ENCODE data around the gene RABAC1. TPM values are rescaled to one million over a fixed set of nuclear protein-coding genes. Genes with fewer than 3 reads are reported as not detected.

The RABAC1 gene
- total RNA-seq, 2 experiments from 2014 or later: 96.0 to 102 TPM

DNA sequence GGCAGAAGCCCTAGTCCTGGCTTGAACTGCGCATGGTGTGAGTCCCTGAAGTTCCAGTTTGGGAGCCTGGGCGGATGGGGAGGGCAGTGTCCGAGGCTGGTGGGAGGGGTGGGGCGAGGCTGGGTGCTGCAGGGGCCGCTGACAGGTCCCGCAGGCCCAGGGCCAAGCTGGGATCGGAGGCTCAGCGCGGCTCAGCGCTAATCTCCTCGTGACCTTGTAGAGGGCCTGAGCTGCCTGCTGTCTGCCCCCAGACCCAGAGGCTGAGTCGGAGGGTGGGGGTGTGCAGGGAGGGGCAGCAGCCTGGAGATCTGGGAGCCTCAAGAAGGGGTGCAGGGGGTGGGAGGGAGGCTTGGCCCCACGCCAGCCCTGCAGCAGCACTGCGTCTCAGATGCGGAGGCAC is 31.9 kb upstream of the RABAC1 start:
- Mint-ChIP-seq H3K4me3 (peak overlapping the region; percentile 66), H3K9me3 (no peaks in the 10 kb centered on the region), H3K4me1 (ENCODE audit: low read depth) (peaks cover 21% of the 10 kb centered on the region), H3K36me3 (ENCODE audit: low read depth) (peaks cover 6% of the 10 kb centered on the region), H3K27me3 (peaks cover 16% of the 10 kb centered on the region), H3K27ac (no peak overlapping the region)
- Histone ChIP-seq H3K9me3 (ENCODE audit: control insufficient read depth in 1 of 2, insufficient read depth in 1 of 2, low read length in 2 of 2) (no peaks in the 10 kb centered on the region), H3K4me3 (ENCODE audit: low read length) (no peak overlapping the region), H3K4me1 (ENCODE audit: insufficient read depth, low read length) (peaks cover 14% of the 10 kb centered on the region), H3K27ac (ENCODE audit: low read depth in 1 of 2, low read length in 2 of 2) (no peak overlapping the region), H3K36me3 (ENCODE audit: insufficient read depth, low read length) (peaks cover 2% of the 10 kb centered on the region), H3K27me3 (ENCODE audit: control insufficient read depth in 1 of 2, insufficient read depth in 2 of 2, low read length in 2 of 2) (peaks cover 10 to 15% of the 10 kb centered on the region in 2 experiments)
- DNase-seq (no peak), ATAC-seq (ENCODE audit: poor library complexity) (no peak)
- ChIA-PET CTCF (no interaction called here), POLR2A (no interaction called here)
- TF ChIP-seq, protein P1, sequence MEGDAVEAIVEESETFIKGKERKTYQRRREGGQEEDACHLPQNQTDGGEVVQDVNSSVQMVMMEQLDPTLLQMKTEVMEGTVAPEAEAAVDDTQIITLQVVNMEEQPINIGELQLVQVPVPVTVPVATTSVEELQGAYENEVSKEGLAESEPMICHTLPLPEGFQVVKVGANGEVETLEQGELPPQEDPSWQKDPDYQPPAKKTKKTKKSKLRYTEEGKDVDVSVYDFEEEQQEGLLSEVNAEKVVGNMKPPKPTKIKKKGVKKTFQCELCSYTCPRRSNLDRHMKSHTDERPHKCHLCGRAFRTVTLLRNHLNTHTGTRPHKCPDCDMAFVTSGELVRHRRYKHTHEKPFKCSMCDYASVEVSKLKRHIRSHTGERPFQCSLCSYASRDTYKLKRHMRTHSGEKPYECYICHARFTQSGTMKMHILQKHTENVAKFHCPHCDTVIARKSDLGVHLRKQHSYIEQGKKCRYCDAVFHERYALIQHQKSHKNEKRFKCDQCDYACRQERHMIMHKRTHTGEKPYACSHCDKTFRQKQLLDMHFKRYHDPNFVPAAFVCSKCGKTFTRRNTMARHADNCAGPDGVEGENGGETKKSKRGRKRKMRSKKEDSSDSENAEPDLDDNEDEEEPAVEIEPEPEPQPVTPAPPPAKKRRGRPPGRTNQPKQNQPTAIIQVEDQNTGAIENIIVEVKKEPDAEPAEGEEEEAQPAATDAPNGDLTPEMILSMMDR (IDR thresholded peaks at IDR 0.05): no peak
- intact Hi-C loops (cut with DNase I, micrococcal nuclease): no loop called here

DNA sequence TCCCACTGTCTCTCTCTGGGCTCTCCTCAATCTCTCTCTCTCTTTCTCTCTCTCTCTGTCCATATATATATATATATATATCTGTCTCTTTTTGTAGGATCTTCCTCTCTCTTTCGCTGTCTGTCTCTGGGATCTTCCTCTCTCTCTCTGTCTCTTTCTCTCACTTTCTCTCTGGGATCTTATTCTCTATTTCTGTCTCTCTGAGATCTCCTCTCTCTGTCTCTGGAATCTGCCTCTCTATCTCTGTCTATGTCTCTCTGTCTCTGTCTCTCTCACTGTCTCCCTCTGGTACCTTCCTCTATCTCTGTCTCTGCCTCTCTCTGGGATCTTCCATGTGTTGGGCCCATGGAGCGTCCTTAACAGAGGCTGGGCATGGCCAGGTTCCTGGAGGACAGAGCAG is 31.5 kb upstream of the RABAC1 start:
- Mint-ChIP-seq H3K9me3 (no peaks in the 10 kb centered on the region), H3K36me3 (ENCODE audit: low read depth) (peaks cover 6% of the 10 kb centered on the region), H3K27ac (no peak overlapping the region), H3K4me1 (ENCODE audit: low read depth) (peaks cover 18% of the 10 kb centered on the region), H3K27me3 (peaks cover 13% of the 10 kb centered on the region), H3K4me3 (no peak overlapping the region)
- no peaks in the 10 kb centered on the region for H3K9me3 ChIP-seq (ENCODE audit: control insufficient read depth in 1 of 2, insufficient read depth in 1 of 2, low read length in 2 of 2)
- peaks cover 8 to 11% of the 10 kb centered on the region in 2 experiments for H3K27me3 ChIP-seq (ENCODE audit: control insufficient read depth in 1 of 2, insufficient read depth in 2 of 2, low read length in 2 of 2)
- intact Hi-C loops (cut with DNase I, micrococcal nuclease): no loop called here
- TF ChIP-seq, protein P1 (IDR thresholded peaks at IDR 0.05): no peak
- no peak overlapping the region for H3K4me3 ChIP-seq (ENCODE audit: low read length)
- peaks cover 2% of the 10 kb centered on the region for H3K36me3 ChIP-seq (ENCODE audit: insufficient read depth, low read length)
- peaks cover 14% of the 10 kb centered on the region for H3K4me1 ChIP-seq (ENCODE audit: insufficient read depth, low read length)
- no peak overlapping the region for H3K27ac ChIP-seq (ENCODE audit: low read depth in 1 of 2, low read length in 2 of 2)
- ATAC-seq (ENCODE audit: poor library complexity): no peak
- CTCF ChIA-PET: no interaction called here
- no peak for DNase-seq
- POLR2A ChIA-PET: no interaction called here

DNA sequence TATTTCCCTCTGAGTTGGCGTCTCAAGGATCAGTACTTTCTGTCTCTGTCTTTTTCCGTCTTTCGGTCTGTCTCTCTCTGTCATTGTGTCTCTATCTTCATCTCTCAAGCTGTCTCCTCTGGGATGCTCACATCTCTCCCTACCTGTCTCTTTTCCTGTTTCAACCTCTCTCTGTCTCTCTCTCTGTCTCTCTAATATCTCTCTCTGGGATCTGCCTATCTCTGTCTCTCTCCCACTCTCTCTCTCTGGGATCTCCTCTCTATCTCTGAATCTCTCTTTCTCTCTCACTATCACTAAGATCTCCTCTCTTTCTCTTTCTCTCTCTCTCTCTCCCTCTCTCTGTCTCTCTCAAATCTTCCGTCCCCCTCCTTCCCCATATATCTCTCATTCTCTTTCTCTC is 30.9 kb upstream of the RABAC1 start:
- ChIA-PET CTCF (no interaction called here), POLR2A (no interaction called here)
- peaks cover 4 to 6% of the 10 kb centered on the region in 2 experiments for H3K27me3 ChIP-seq (ENCODE audit: control insufficient read depth in 1 of 2, insufficient read depth in 2 of 2, low read length in 2 of 2)
- H3K36me3 Mint-ChIP-seq (ENCODE audit: low read depth): peaks cover 10% of the 10 kb centered on the region
- H3K9me3 ChIP-seq (ENCODE audit: control insufficient read depth in 1 of 2, insufficient read depth in 1 of 2, low read length in 2 of 2): no peaks in the 10 kb centered on the region
- no peak for DNase-seq
- H3K27me3 Mint-ChIP-seq: peaks cover 7% of the 10 kb centered on the region
- H3K4me3 Mint-ChIP-seq: no peak overlapping the region
- TF ChIP-seq, protein P1 (IDR thresholded peaks at IDR 0.05): no peak
- no peak overlapping the region for H3K4me3 ChIP-seq (ENCODE audit: low read length)
- H3K36me3 ChIP-seq (ENCODE audit: insufficient read depth, low read length): peaks cover 2% of the 10 kb centered on the region
- H3K9me3 Mint-ChIP-seq: no peaks in the 10 kb centered on the region
- no peak overlapping the region for H3K27ac Mint-ChIP-seq
- peaks cover 14% of the 10 kb centered on the region for H3K4me1 ChIP-seq (ENCODE audit: insufficient read depth, low read length)
- intact Hi-C loops (cut with DNase I, micrococcal nuclease): no loop called here
- ATAC-seq (ENCODE audit: poor library complexity): no peak
- no peak overlapping the region for H3K27ac ChIP-seq (ENCODE audit: low read depth in 1 of 2, low read length in 2 of 2)
- peaks cover 12% of the 10 kb centered on the region for H3K4me1 Mint-ChIP-seq (ENCODE audit: low read depth)
